HEK293 (cell line): ENCODE data around the gene EGFL8.

Experiments
- CTCF ChIP-seq: fragments of 450-650 bp; formaldehyde crosslinking; IDR thresholded peaks from 2 replicates; pipeline ENCODE4 v1.5.1; 2016; ENCODE audit warnings: missing biosample characterization, missing genetic modification characterization
- GFI1B ChIP-seq: fragments of 450-650 bp; formaldehyde crosslinking; IDR thresholded peaks from 2 replicates; pipeline ENCODE4 v1.5.1; 2016; ENCODE audit warnings: missing biosample characterization, missing genetic modification characterization
- GLIS2 ChIP-seq: fragments of 450-650 bp; formaldehyde crosslinking; IDR thresholded peaks from 2 replicates; pipeline ENCODE4 v1.5.1; 2016; ENCODE audit warnings: missing biosample characterization, missing genetic modification characterization
- OSR2 ChIP-seq: fragments of 450-650 bp; formaldehyde crosslinking; IDR thresholded peaks from 2 replicates; pipeline ENCODE4 v1.5.1; 2016; ENCODE audit warnings: missing biosample characterization, missing genetic modification characterization
- ZBTB20 ChIP-seq: fragments of 450-650 bp; formaldehyde crosslinking; IDR thresholded peaks from 2 replicates; pipeline ENCODE4 v1.5.1; 2016; ENCODE audit warnings: missing biosample characterization, missing genetic modification characterization
- ZNF132 ChIP-seq: fragments of 450-650 bp; formaldehyde crosslinking; IDR thresholded peaks from 2 replicates; pipeline ENCODE4 v1.5.1; 2017; ENCODE audit warnings: missing biosample characterization, missing genetic modification characterization, borderline replicate concordance
- ZNF133 ChIP-seq: fragments of 450-650 bp; formaldehyde crosslinking; IDR thresholded peaks from 2 replicates; pipeline ENCODE4 v1.5.1; 2016; ENCODE audit warnings: missing biosample characterization, missing genetic modification characterization
- ZNF16 ChIP-seq: fragments of 450-650 bp; formaldehyde crosslinking; IDR thresholded peaks from 2 replicates; pipeline ENCODE4 v1.5.1; 2016; ENCODE audit warnings: low read depth, missing biosample characterization, missing genetic modification characterization
- ZNF214 ChIP-seq: fragments of 450-650 bp; formaldehyde crosslinking; IDR thresholded peaks from 2 replicates; pipeline ENCODE4 v1.5.1; 2017; ENCODE audit warnings: missing biosample characterization, mild to moderate bottlenecking, missing genetic modification characterization, borderline replicate concordance
- ZNF223 ChIP-seq: fragments of 450-650 bp; formaldehyde crosslinking; IDR thresholded peaks from 2 replicates; pipeline ENCODE4 v1.5.1; 2016; ENCODE audit warnings: missing biosample characterization, missing genetic modification characterization
- ZNF292 ChIP-seq: fragments of 450-650 bp; formaldehyde crosslinking; IDR thresholded peaks from 2 replicates; pipeline ENCODE4 v1.5.1; 2016; ENCODE audit warnings: low read depth, missing biosample characterization, missing genetic modification characterization, borderline replicate concordance
- ZNF341 ChIP-seq: fragments of 450-650 bp; formaldehyde crosslinking; IDR thresholded peaks from 2 replicates; pipeline ENCODE4; 2016; ENCODE audit warnings: low read depth, missing biosample characterization, missing genetic modification characterization
- ZNF366 ChIP-seq: fragments of 450-650 bp; formaldehyde crosslinking; conservative IDR thresholded peaks from 2 replicates; pipeline ENCODE4 v1.5.1; 2016; ENCODE audit warnings: missing biosample characterization, missing genetic modification characterization
- ZNF391 ChIP-seq: fragments of 450-650 bp; formaldehyde crosslinking; IDR thresholded peaks from 2 replicates; pipeline ENCODE4 v1.5.1; 2016; ENCODE audit warnings: low read depth, missing biosample characterization, missing genetic modification characterization, borderline replicate concordance
- ZNF416 ChIP-seq: fragments of 450-650 bp; formaldehyde crosslinking; IDR thresholded peaks from 2 replicates; pipeline ENCODE4 v1.5.1; 2016; ENCODE audit warnings: missing biosample characterization, missing genetic modification characterization
- ZNF48 ChIP-seq: fragments of 450-650 bp; formaldehyde crosslinking; IDR thresholded peaks from 2 replicates; pipeline ENCODE4 v1.5.1; 2016; ENCODE audit warnings: missing biosample characterization, missing genetic modification characterization
- ZNF513 ChIP-seq: fragments of 450-650 bp; IDR thresholded peaks from 2 replicates; pipeline ENCODE4 v1.5.1; 2018; ENCODE audit warnings: missing biosample characterization, missing genetic modification characterization
- ZNF518A ChIP-seq: fragments of 450-650 bp; formaldehyde crosslinking; conservative IDR thresholded peaks from 2 replicates; pipeline ENCODE4 v1.5.1; 2016; ENCODE audit warnings: low read depth, missing biosample characterization, missing genetic modification characterization
- ZNF521 ChIP-seq: fragments of 450-650 bp; formaldehyde crosslinking; IDR thresholded peaks from 2 replicates; pipeline ENCODE4 v1.5.1; 2017; ENCODE audit warnings: missing biosample characterization, mild to moderate bottlenecking, missing genetic modification characterization
- ZNF580 ChIP-seq: fragments of 450-650 bp; formaldehyde crosslinking; IDR thresholded peaks from 2 replicates; pipeline ENCODE4 v1.5.1; 2016; ENCODE audit warnings: missing biosample characterization, missing genetic modification characterization
- ZNF623 ChIP-seq: fragments of 450-650 bp; formaldehyde crosslinking; IDR thresholded peaks from 2 replicates; pipeline ENCODE4 v1.5.1; 2016; ENCODE audit warnings: missing biosample characterization, missing genetic modification characterization
- ZNF776 ChIP-seq: fragments of 450-650 bp; formaldehyde crosslinking; IDR thresholded peaks from 2 replicates; pipeline ENCODE4 v1.5.0; 2017; ENCODE audit warnings: missing biosample characterization, missing genetic modification characterization, borderline replicate concordance
- ZNF837 ChIP-seq: fragments of 450-650 bp; formaldehyde crosslinking; IDR thresholded peaks from 2 replicates; pipeline ENCODE4 v1.5.1; 2016; ENCODE audit warnings: missing biosample characterization, missing genetic modification characterization
- ZSCAN23 ChIP-seq: fragments of 450-650 bp; formaldehyde crosslinking; IDR thresholded peaks from 2 replicates; pipeline ENCODE4 v1.5.1; 2016; ENCODE audit warnings: missing biosample characterization, missing genetic modification characterization
- TF ChIP-seq, protein P1 (sequence below): fragments of 450-650 bp; formaldehyde crosslinking; IDR thresholded peaks from 2 replicates; pipeline ENCODE4 v1.5.1; 2016; ENCODE audit warnings: missing biosample characterization, missing genetic modification characterization, borderline replicate concordance

EGFL8 gene

DNA sequence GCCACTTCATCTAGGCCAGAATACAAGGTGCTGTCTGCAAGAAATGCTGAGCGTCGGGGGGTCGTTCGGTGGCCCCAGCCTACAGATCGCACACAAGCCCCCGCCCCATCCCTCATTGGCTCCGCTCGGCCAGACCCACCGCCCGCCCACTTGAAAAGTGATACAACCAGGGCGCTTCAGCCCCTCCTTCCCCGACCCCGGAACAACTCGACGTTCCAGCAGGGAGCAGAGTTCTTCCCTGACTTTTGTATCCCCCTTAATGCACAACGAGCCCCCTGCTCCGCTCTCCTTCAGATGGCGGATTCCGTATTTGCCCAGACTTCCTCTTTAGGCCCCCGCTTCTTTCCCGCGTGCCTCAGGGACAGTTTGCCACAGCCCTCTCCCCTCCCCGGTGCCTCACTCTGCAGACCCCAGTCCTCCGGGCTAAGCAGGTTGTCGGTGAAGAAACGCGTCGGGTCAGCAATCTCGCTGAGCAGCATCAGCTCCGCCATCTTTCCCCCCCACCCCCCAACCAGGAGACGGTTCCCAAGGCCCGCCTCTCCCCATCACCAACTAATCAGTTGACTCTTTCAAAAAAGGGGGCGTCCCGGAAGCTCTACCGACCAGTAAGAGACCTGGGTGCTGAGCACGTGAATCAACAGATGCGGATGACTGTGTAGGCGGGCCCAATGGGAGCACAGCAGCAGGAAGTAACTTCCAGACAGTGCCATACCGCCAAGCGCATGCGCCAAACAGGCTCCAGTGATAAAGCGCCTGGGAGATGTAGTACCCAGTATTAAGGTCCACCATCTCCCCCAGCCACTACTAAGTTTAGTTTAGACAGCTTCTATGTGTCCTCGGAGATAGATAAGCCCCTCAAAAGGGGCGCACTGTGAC is 36.4 kb upstream of the EGFL8 start, which contains the start of gene ATF6B (continued):
- TF ChIP-seq ZNF223 (tag by site-specific recombination): no peak
- TF ChIP-seq, protein P1, sequence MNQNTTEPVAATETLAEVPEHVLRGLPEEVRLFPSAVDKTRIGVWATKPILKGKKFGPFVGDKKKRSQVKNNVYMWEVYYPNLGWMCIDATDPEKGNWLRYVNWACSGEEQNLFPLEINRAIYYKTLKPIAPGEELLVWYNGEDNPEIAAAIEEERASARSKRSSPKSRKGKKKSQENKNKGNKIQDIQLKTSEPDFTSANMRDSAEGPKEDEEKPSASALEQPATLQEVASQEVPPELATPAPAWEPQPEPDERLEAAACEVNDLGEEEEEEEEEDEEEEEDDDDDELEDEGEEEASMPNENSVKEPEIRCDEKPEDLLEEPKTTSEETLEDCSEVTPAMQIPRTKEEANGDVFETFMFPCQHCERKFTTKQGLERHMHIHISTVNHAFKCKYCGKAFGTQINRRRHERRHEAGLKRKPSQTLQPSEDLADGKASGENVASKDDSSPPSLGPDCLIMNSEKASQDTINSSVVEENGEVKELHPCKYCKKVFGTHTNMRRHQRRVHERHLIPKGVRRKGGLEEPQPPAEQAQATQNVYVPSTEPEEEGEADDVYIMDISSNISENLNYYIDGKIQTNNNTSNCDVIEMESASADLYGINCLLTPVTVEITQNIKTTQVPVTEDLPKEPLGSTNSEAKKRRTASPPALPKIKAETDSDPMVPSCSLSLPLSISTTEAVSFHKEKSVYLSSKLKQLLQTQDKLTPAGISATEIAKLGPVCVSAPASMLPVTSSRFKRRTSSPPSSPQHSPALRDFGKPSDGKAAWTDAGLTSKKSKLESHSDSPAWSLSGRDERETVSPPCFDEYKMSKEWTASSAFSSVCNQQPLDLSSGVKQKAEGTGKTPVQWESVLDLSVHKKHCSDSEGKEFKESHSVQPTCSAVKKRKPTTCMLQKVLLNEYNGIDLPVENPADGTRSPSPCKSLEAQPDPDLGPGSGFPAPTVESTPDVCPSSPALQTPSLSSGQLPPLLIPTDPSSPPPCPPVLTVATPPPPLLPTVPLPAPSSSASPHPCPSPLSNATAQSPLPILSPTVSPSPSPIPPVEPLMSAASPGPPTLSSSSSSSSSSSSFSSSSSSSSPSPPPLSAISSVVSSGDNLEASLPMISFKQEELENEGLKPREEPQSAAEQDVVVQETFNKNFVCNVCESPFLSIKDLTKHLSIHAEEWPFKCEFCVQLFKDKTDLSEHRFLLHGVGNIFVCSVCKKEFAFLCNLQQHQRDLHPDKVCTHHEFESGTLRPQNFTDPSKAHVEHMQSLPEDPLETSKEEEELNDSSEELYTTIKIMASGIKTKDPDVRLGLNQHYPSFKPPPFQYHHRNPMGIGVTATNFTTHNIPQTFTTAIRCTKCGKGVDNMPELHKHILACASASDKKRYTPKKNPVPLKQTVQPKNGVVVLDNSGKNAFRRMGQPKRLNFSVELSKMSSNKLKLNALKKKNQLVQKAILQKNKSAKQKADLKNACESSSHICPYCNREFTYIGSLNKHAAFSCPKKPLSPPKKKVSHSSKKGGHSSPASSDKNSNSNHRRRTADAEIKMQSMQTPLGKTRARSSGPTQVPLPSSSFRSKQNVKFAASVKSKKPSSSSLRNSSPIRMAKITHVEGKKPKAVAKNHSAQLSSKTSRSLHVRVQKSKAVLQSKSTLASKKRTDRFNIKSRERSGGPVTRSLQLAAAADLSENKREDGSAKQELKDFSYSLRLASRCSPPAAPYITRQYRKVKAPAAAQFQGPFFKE (tag by site-specific recombination): no peak
- TF ChIP-seq ZNF366 (tag by site-specific recombination): no peak
- no peak for TF ChIP-seq ZNF292
- no peak for TF ChIP-seq ZNF837 (tag by site-specific recombination)
- no peak for TF ChIP-seq GFI1B (tag by site-specific recombination)
- TF ChIP-seq ZNF521 (tag by site-specific recombination): no peak
- peak; percentile 55; the same call in 1 of the 2 replicates for TF ChIP-seq ZBTB20 (tag by site-specific recombination)
- TF ChIP-seq GLIS2: no peak
- TF ChIP-seq ZNF416 (tag by site-specific recombination): no peak
- no peak for TF ChIP-seq ZNF341 (tag by site-specific recombination)
- TF ChIP-seq OSR2 (tag by site-specific recombination): no peak
- TF ChIP-seq ZNF391 (tag by site-specific recombination): peak; percentile 19; the same call in 1 of the 2 replicates
- TF ChIP-seq ZNF513 (tag by site-specific recombination): no peak
- no peak for TF ChIP-seq ZNF214 (tag by site-specific recombination)
- TF ChIP-seq ZNF623 (tag by site-specific recombination): no peak
- no peak; the same call in 1 of the 2 replicates for TF ChIP-seq CTCF (tag by site-specific recombination)
- TF ChIP-seq ZSCAN23: no peak
- TF ChIP-seq ZNF16: no peak
- TF ChIP-seq ZNF776: no peak
- 0 out of 2 replicates have a peak, but pooled peaks have one; percentile 20 for TF ChIP-seq ZNF580 (tag by site-specific recombination)
- TF ChIP-seq ZNF132 (tag by site-specific recombination): no peak
- TF ChIP-seq ZNF48: no peak
- no peak for TF ChIP-seq ZNF133 (tag by site-specific recombination)
- TF ChIP-seq ZNF518A: 0 out of 2 replicates have a peak, but pooled peaks have one; percentile 32
